Endothelial cell of umbilical vein (primary cell): ENCODE data around the gene GTF2H1. TPM values are rescaled to one million over a fixed set of nuclear protein-coding genes. Genes with fewer than 3 reads are reported as not detected.

Experiments used
- BruUV-seq: library from RNA; stranded (reverse); fragments of 400-500 nt; replicated peaks from 2 replicates; lab custom pipeline; 2021; lab: Mats Ljungman, UMichigan
- CTCF ChIA-PET: fragments of 300-600, 350-600 bp; sonication (Branson Sonifier 250); formaldehyde crosslinking; loops from one replicate; lab custom pipeline; 2021; ENCODE audit warnings: antibody characterized with exemption, inconsistent platforms; lab: Charles Lee
- POLR2A ChIA-PET: fragments of 300-600, 350-600 bp; sonication (Branson Sonifier 250); formaldehyde crosslinking; loops from one replicate; lab custom pipeline; 2021; ENCODE audit warnings: antibody characterized with exemption, inconsistent platforms; lab: Charles Lee
- DNase-seq: peaks from one replicate; pipeline ENCODE4 v3.0.0-alpha.2; 2011; ENCODE audit warnings: low read depth, low spot score
- FAIRE-seq: peaks from 2 replicates; lab custom pipeline; 2011; peaks lifted over from hg19 to GRCh38; lab: Jason Lieb, UNC
- H2AFZ ChIP-seq: 2 replicates; pipeline ENCODE4 v1.6.0; 2012; ENCODE audit warnings: low read depth, low read length, control low read depth, inconsistent platforms
- H3K27ac ChIP-seq: 2 replicates; pipeline ENCODE4 v1.5.1; 2011; ENCODE audit warnings: low read depth, mild to moderate bottlenecking, control low read depth, low read length, moderate library complexity; ENCODE audit not compliant: insufficient read depth
- H3K27me3 ChIP-seq, 2 experiments: 2 replicates each; pipeline versions ENCODE4 v1.6.0 to v1.6.1; 2011; ENCODE audit warnings: low read length in 2 of 2, mixed read lengths in 1 of 2; ENCODE audit not compliant: control insufficient read depth in 2 of 2, insufficient read depth in 2 of 2
- H3K36me3 ChIP-seq, 2 experiments: 2 replicates in 1 of 2; 3 replicates in 1 of 2; pipeline ENCODE4 v1.5.1; 2011; ENCODE audit warnings: low read length in 2 of 2, mild to moderate bottlenecking in 1 of 2, moderate library complexity in 1 of 2; ENCODE audit not compliant: control insufficient read depth in 2 of 2, insufficient read depth in 2 of 2; ENCODE audit errors: extremely low read depth in 1 of 2
- H3K4me1 ChIP-seq: 3 replicates; pipeline ENCODE4 v1.5.1; 2011; ENCODE audit warnings: mild to moderate bottlenecking, low read length; ENCODE audit not compliant: control insufficient read depth, insufficient read depth; ENCODE audit errors: extremely low read depth
- H3K4me2 ChIP-seq: 2 replicates; pipeline ENCODE4 v1.6.1; 2011; ENCODE audit warnings: low read length, control low read depth, mixed read lengths; ENCODE audit not compliant: insufficient read depth
- H3K4me3 ChIP-seq, 3 experiments: fragments of 200-600 bp in 1 of 3; sonication (generic), shearing (Covaris generic) in 1 of 3; replicated peaks in 1 of 3; 2 replicates each; pipeline ENCODE4 v1.5.1; 2011 to 2016; ENCODE audit warnings: control low read depth in 3 of 3, low read length in 3 of 3, mild to moderate bottlenecking in 2 of 3, inconsistent platforms in 1 of 3, low read depth in 1 of 3, moderate library complexity in 1 of 3; ENCODE audit not compliant: insufficient read depth in 1 of 3
- H3K79me2 ChIP-seq: 2 replicates; pipeline ENCODE4 v1.6.0; 2012; ENCODE audit warnings: low read length, inconsistent platforms; ENCODE audit not compliant: control insufficient read depth, insufficient read depth
- H3K9ac ChIP-seq: replicated peaks from 2 replicates; pipeline ENCODE3; 2011; ENCODE audit warnings: low read length, control low read depth; ENCODE audit not compliant: insufficient read depth; ENCODE audit errors: extremely low read depth
- H3K9me1 ChIP-seq: replicated peaks from 3 replicates; pipeline ENCODE4 v1.6.0; 2011; ENCODE audit warnings: mild to moderate bottlenecking, low read length; ENCODE audit not compliant: control insufficient read depth, insufficient read depth; ENCODE audit errors: extremely low read depth
- H3K9me3 ChIP-seq: replicated peaks from 2 replicates; pipeline ENCODE4 v1.5.1; 2012; ENCODE audit warnings: low read length, inconsistent platforms; ENCODE audit not compliant: control insufficient read depth, insufficient read depth
- H4K20me1 ChIP-seq: replicated peaks from 2 replicates; pipeline ENCODE3; 2011; ENCODE audit warnings: mild to moderate bottlenecking, low read length; ENCODE audit not compliant: control insufficient read depth, insufficient read depth; ENCODE audit errors: extremely low read depth
- CTCF ChIP-seq, 2 donors: IDR thresholded peaks; 1 replicate in 1 of 2; 2 replicates in 1 of 2; pipeline ENCODE4 v1.5.1; 2011; ENCODE audit warnings: low read length in 2 of 2, mild to moderate bottlenecking in 2 of 2, moderate library complexity in 2 of 2, control low read depth in 1 of 2, inconsistent platforms in 1 of 2, low read depth in 1 of 2; ENCODE audit not compliant: insufficient read depth in 1 of 2; ENCODE audit errors: extremely low read depth in 1 of 2
- EZH2 ChIP-seq: IDR thresholded peaks from 2 replicates; pipeline ENCODE4 v1.6.1; 2012; ENCODE audit warnings: borderline replicate concordance, low read depth, mild to moderate bottlenecking, moderate library complexity, low read length, inconsistent platforms; ENCODE audit not compliant: severe bottlenecking
- FOS ChIP-seq: IDR thresholded peaks from 2 replicates; pipeline ENCODE4 v1.6.1; 2011; ENCODE audit warnings: mild to moderate bottlenecking, low read length, moderate library complexity, borderline replicate concordance; ENCODE audit not compliant: insufficient read depth
- MAX ChIP-seq: IDR thresholded peaks from 2 replicates; pipeline ENCODE4 v1.6.1; 2011; ENCODE audit not compliant: insufficient read depth, insufficient read length
- POLR2A ChIP-seq: IDR thresholded peaks from 2 replicates; pipeline ENCODE4 v1.6.1; 2012; ENCODE audit warnings: low read depth, mild to moderate bottlenecking, control low read depth, low read length
- POLR2AphosphoS5 ChIP-seq: IDR thresholded peaks from 2 replicates; pipeline ENCODE4 v1.6.1; 2012; ENCODE audit warnings: low read depth, mild to moderate bottlenecking, control low read depth, low read length, moderate library complexity; ENCODE audit not compliant: insufficient read depth
- dilution Hi-C: fragments of 300-500 bp; cut with MboI; formaldehyde crosslinking; loops from one replicate; pipeline ENCODE4 v1.15.0; 2019; ENCODE audit warnings: low sequenced_read_pairs; ENCODE audit not compliant: extremely low pct_ligation_motif_present
- intact Hi-C: fragments of 100-400 bp; cut with micrococcal nuclease; formaldehyde crosslinking; loops from one replicate; pipeline ENCODE4 v1.10.0; 2022
- polyA plus RNA-seq, 4 experiments: library from polyadenylated mRNA; depleted of rRNA in 3 of 4; stranded (reverse) in 3 of 4; unstranded in 1 of 4; fragments of >200 nt; gene quantifications; 2 replicates each; pipeline versions ENCODE4 v1.2.1 to v1.2.3, GENCODE V29; 2011 to 2012; ENCODE audit warnings: missing spikeins in 1 of 4
- total RNA-seq: library from RNA; stranded (reverse); gene quantifications from 2 replicates; pipeline ENCODE4 v1.2.3, GENCODE V29; 2021

The GTF2H1 gene
- total and polyA plus RNA-seq, 2 donors (not counting 3 experiments of a cell fraction or from before 2014, with no cell fraction given), result 15.7 to 47.7 TPM

- Histone ChIP-seq H2AFZ (no peak overlapping the region), H3K79me2 (no peaks in the 10 kb centered on the region), H4K20me1 (no peaks in the 10 kb centered on the region), H3K36me3 (peaks cover 12 to 18% of the 10 kb centered on the region in 2 experiments), H3K9me1 (no peaks in the 10 kb centered on the region), H3K9ac (no peak overlapping the region), H3K4me3 (no peak overlapping the region), H3K27me3 (no peaks in the 10 kb centered on the region), H3K4me2 (no peak overlapping the region), H3K9me3 (no peaks in the 10 kb centered on the region), H3K4me1 (no peaks in the 10 kb centered on the region), H3K27ac (no peak overlapping the region)
- POLR2A ChIA-PET, result interaction anchor here (0.7 kb wide), 1 partner anchor 10 kb away, joined by 4 read pairs; no protein-coding TSS in a partner anchor
- DNase-seq, result no peak
- dilution Hi-C loops (no loop called here), intact Hi-C loops (no loop called here)
- no peak for TF ChIP-seq FOS
- TF ChIP-seq EZH2, result no peak
- TF ChIP-seq POLR2AphosphoS5, result no peak
- no peak for TF ChIP-seq CTCF (IDR thresholded peaks at IDR 0.05; ENCODE audit: extremely low read depth in 1 of 2, insufficient read depth in 1 of 2, low read depth in 1 of 2, low read length in 2 of 2)
- TF ChIP-seq POLR2A, result no peak
- no peak for TF ChIP-seq MAX
- CTCF ChIA-PET, result no interaction called here
- no peak for FAIRE-seq
- no TSS peak for BruUV-seq
Observed at GRCh38 chr11:18364495-18365073, 42.2 kb downstream of the GTF2H1 start.
